PC-3 (cell line): ENCODE data around the gene CAMTA1.

Experiments used
- EZH2 ChIP-seq: fragments of 300-600 bp; sonication (generic); IDR thresholded peaks from one replicate; pipeline ENCODE4 v1.6.1; 2017; ENCODE audit warnings: antibody characterized with exemption, mild to moderate bottlenecking, low read length; ENCODE audit not compliant: unreplicated experiment
- EZH2phosphoT487 ChIP-seq: fragments of 300-600 bp; sonication (generic); IDR thresholded peaks from 2 replicates; pipeline ENCODE4 v1.6.1; 2018; ENCODE audit warnings: mild to moderate bottlenecking, antibody characterized with exemption, low read length, borderline replicate concordance
- TF ChIP-seq, protein P1 (sequence below): fragments of 300-600 bp; sonication (generic); conservative IDR thresholded peaks from 2 replicates; pipeline ENCODE4 v1.5.1; 2017; ENCODE audit warnings: antibody characterized with exemption, low read depth, mild to moderate bottlenecking, low read length

DNA sequence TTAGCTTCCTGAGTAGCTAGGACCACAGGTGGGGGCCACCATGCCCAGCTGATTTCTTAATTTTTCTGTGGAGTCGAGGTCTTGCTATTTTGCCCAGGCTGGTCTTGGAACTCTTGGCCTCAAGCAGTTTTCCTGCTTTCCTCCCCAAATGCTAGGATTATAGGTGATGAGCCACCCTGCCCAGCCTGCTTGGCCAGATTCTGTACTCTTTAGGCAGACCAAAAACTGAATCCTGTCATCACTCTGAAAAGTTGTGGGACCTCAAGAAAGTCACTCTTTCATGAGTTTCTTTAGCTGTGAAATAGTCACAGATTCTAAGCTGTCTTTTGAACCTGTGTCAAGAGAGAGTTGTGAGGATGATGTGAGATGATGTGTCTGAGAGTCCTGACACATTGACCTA, 105.4 kb downstream of the CAMTA1 start:
- TF ChIP-seq, protein P1, sequence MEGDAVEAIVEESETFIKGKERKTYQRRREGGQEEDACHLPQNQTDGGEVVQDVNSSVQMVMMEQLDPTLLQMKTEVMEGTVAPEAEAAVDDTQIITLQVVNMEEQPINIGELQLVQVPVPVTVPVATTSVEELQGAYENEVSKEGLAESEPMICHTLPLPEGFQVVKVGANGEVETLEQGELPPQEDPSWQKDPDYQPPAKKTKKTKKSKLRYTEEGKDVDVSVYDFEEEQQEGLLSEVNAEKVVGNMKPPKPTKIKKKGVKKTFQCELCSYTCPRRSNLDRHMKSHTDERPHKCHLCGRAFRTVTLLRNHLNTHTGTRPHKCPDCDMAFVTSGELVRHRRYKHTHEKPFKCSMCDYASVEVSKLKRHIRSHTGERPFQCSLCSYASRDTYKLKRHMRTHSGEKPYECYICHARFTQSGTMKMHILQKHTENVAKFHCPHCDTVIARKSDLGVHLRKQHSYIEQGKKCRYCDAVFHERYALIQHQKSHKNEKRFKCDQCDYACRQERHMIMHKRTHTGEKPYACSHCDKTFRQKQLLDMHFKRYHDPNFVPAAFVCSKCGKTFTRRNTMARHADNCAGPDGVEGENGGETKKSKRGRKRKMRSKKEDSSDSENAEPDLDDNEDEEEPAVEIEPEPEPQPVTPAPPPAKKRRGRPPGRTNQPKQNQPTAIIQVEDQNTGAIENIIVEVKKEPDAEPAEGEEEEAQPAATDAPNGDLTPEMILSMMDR, result no peak
- TF ChIP-seq EZH2 (no peak), EZH2phosphoT487 (no peak)
